Esophagus muscularis mucosa (tissue), 4 donors: ENCODE measurements around the gene LOXL1. TPM values are rescaled to one million over a fixed set of nuclear protein-coding genes. Genes with fewer than 3 reads are reported as not detected.

ENCODE experiments used
- DNase-seq: peaks from one replicate; pipeline ENCODE4 v3.0.0-alpha.2; 2017; ENCODE audit errors: extremely low spot score
- H3K27ac ChIP-seq, 4 donors: fragments of 200-600 bp; sonication (generic); replicated peaks in 1 of 4; 1 replicate in 3 of 4; 2 replicates in 1 of 4; pipeline ENCODE4 v1.5.1; 2016 to 2019; ENCODE audit warnings: mild to moderate bottlenecking in 1 of 4
- H3K27me3 ChIP-seq, 4 donors: fragments of 200-600 bp; sonication (generic); one replicate each; pipeline versions ENCODE4 v1.5.1 to v1.6.0; 2016 to 2019
- H3K36me3 ChIP-seq, 4 donors: fragments of 200-600 bp; sonication (generic); one replicate each; pipeline ENCODE4 v1.5.1; 2016 to 2019
- H3K4me1 ChIP-seq, 4 donors: fragments of 200-600 bp; sonication (generic); one replicate each; pipeline ENCODE4 v1.5.1; 2016 to 2019
- H3K4me3 ChIP-seq, 4 donors: fragments of 200-600 bp; sonication (generic); 1 replicate in 2 of 4; 2 replicates in 2 of 4; pipeline ENCODE4 v1.5.1; 2016 to 2019; ENCODE audit warnings: mild to moderate bottlenecking in 4 of 4, moderate library complexity in 1 of 4
- H3K9me3 ChIP-seq, 4 donors: fragments of 200-600 bp; sonication (generic); 1 replicate in 3 of 4; 2 replicates in 1 of 4; pipeline ENCODE4 v1.5.1; 2016 to 2019
- EP300 ChIP-seq: sonication (generic); formaldehyde crosslinking; IDR thresholded peaks from one replicate; pipeline ENCODE4 v1.6.1; 2017; ENCODE audit warnings: antibody characterized with exemption
- POLR2A ChIP-seq: fragments of 450-650 bp; IDR thresholded peaks from one replicate; pipeline ENCODE4 v1.6.1; 2017; ENCODE audit warnings: antibody characterized with exemption, moderate library complexity, mild to moderate bottlenecking, low read depth
- POLR2AphosphoS5 ChIP-seq, 2 donors: sonication (generic); formaldehyde crosslinking; IDR thresholded peaks; one replicate each; pipeline ENCODE4 v1.6.1; 2017; ENCODE audit warnings: antibody characterized with exemption in 2 of 2
- WGBS: methylation state at CpG from one replicate; pipeline ENCODE4 v1.1.5; 2018; 5-methylcytosine and 5-hydroxymethylcytosine counted together
- intact Hi-C: fragments of 100-400 bp; cut with DNase I; formaldehyde crosslinking; loops from one replicate; pipeline ENCODE4 v1.15.1; 2023
- total RNA-seq, 4 donors: library from RNA; depleted of rRNA; stranded (reverse); fragments of >200 nt; gene quantifications; one replicate each; pipeline versions ENCODE4 v1.1.0 to v1.2.1, GENCODE V29; 2016
- TF ChIP-seq, protein P1 (sequence below), 3 experiments: fragments of 200-600 bp in 2 of 3; fragments of 450-650 bp in 1 of 3; sonication (generic) in 2 of 3; IDR thresholded peaks; one replicate each; pipeline ENCODE4 v1.5.1; 2017 to 2019; ENCODE audit warnings: antibody characterized with exemption in 3 of 3, mild to moderate bottlenecking in 2 of 3, moderate library complexity in 1 of 3

Gene LOXL1
- total RNA-seq, 4 donors from 2014 or later: 19.7 to 84.3 (median 39.1) TPM

DNA sequence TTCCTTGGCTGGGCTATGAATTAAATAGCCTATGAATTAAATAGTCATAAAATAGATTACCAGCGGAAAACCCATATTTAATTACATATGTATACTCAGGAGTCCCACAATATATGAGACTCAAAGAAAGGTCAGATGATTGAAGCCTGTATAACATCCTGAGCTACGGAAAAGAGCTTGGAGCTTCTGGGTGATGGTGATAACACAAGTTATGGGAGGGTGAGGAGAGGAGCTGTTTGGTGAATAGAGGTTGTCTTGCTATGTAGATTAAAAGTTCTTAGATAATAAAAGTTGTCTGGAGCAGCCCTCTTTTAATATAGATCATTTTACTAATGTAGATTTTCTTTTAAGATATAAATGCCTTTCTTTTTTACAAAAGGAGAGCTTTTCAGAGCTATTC is 70.0 kb downstream of the LOXL1 start:
- Histone ChIP-seq H3K4me1 (peaks cover 67 to 92% (median 89%) of the 10 kb centered on the region in 4 donors), H3K27me3 (no peaks in the 10 kb centered on the region), H3K4me3 (peak overlapping the region; percentile 76 to 93 (median 88)), H3K9me3 (no peaks in the 10 kb centered on the region), H3K36me3 (peaks cover 4 to 28% (median 23%) of the 10 kb centered on the region in 4 donors), H3K27ac (peak overlapping the region; percentile 89 to 97 (median 96))
- TF ChIP-seq POLR2A (no peak), EP300 (no peak), POLR2AphosphoS5 (IDR thresholded peaks at IDR 0.05) (no peak)
- TF ChIP-seq, protein P1, sequence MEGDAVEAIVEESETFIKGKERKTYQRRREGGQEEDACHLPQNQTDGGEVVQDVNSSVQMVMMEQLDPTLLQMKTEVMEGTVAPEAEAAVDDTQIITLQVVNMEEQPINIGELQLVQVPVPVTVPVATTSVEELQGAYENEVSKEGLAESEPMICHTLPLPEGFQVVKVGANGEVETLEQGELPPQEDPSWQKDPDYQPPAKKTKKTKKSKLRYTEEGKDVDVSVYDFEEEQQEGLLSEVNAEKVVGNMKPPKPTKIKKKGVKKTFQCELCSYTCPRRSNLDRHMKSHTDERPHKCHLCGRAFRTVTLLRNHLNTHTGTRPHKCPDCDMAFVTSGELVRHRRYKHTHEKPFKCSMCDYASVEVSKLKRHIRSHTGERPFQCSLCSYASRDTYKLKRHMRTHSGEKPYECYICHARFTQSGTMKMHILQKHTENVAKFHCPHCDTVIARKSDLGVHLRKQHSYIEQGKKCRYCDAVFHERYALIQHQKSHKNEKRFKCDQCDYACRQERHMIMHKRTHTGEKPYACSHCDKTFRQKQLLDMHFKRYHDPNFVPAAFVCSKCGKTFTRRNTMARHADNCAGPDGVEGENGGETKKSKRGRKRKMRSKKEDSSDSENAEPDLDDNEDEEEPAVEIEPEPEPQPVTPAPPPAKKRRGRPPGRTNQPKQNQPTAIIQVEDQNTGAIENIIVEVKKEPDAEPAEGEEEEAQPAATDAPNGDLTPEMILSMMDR (IDR thresholded peaks at IDR 0.05): no peak
- WGBS: 48% methylated on average over 2 of the region's 2 CpGs
- DNase-seq: no peak
- intact Hi-C loops: no loop called here

DNA sequence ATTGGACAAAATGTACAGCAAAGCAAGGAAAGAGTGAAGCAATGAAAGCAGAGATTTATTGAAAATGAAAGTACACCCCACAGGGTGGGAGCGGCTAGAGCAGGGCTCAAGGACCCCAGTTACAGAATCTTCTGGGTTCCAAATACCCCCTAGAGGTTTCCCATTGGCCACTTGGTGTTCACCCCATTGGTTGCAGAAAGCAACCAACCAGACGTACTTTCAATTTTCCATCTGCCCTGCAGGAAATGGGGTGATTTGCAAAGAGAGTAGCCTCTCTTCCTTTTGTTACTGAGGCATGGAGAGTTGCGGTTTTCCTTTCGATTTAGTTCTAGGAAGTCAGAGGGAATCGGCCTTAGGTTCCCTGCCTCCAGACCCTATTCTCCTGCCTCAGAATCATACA is 70.7 kb downstream of the LOXL1 start:
- Histone ChIP-seq H3K9me3 (no peaks in the 10 kb centered on the region), H3K4me1 (peaks cover 65 to 89% (median 88%) of the 10 kb centered on the region in 4 donors), H3K36me3 (peaks cover 4 to 35% (median 24%) of the 10 kb centered on the region in 4 donors), H3K27ac (peak overlapping the region; percentile 89 to 97 (median 96)), H3K27me3 (no peaks in the 10 kb centered on the region), H3K4me3 (peak overlapping the region; percentile 76 to 93 (median 88))
- no peak for DNase-seq
- 45% methylated on average over 5 of the region's 5 CpGs for WGBS
- intact Hi-C loops: no loop called here
- TF ChIP-seq POLR2AphosphoS5 (IDR thresholded peaks at IDR 0.05): peak in 1 of 2 donors; percentile 46
- TF ChIP-seq EP300: no peak
- TF ChIP-seq, protein P1 (IDR thresholded peaks at IDR 0.05): peak in 1 of 3 experiments; percentile 4

DNA sequence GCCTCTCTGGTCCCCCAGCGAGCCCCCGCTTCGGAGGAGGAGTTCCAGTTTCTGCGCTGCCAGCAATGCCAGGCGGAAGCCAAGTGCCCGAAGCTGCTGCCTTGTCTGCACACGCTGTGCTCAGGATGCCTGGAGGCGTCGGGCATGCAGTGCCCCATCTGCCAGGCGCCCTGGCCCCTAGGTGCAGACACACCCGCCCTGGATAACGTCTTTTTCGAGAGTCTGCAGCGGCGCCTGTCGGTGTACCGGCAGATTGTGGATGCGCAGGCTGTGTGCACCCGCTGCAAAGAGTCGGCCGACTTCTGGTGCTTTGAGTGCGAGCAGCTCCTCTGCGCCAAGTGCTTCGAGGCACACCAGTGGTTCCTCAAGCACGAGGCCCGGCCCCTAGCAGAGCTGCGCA is 71.7 kb downstream of the LOXL1 start:
- H3K36me3 ChIP-seq: peaks cover 4 to 42% (median 28%) of the 10 kb centered on the region in 4 donors
- no peak overlapping the region for H3K27ac ChIP-seq
- WGBS: 91% methylated on average over 8 of the region's 27 CpGs
- H3K9me3 ChIP-seq: no peaks in the 10 kb centered on the region
- intact Hi-C loops: no loop called here
- no peak for DNase-seq
- TF ChIP-seq, protein P1 (IDR thresholded peaks at IDR 0.05): no peak
- TF ChIP-seq EP300: no peak
- TF ChIP-seq POLR2AphosphoS5 (IDR thresholded peaks at IDR 0.05): no peak
- no peak for TF ChIP-seq POLR2A
- peak overlapping the region in 2 of 4 donors; percentile 2 to 76 for H3K4me3 ChIP-seq
- H3K27me3 ChIP-seq: no peaks in the 10 kb centered on the region
- peaks cover 59 to 83% (median 80%) of the 10 kb centered on the region in 4 donors for H3K4me1 ChIP-seq

Other genes starting within 250 kb of the LOXL1 start
- gene CD276, start 242.1 kb upstream of the LOXL1 start, total RNA-seq: 10 to 100 TPM; 31.8 to 58.1 (median 40.1) TPM
- gene INSYN1, start 173.1 kb upstream of the LOXL1 start, total RNA-seq: 10 to 100 TPM; 12.5 to 27.4 (median 23.8) TPM
- gene TBC1D21, start 52.9 kb upstream of the LOXL1 start, total RNA-seq: not detected
- gene STOML1, start 65.8 kb downstream of the LOXL1 start, total RNA-seq: 10 to 100 TPM in 2 of 4 donors, 1 to 10 TPM in 2; 7.9 to 25.4 (median 14.9) TPM
- gene PML, start 68.3 kb downstream of the LOXL1 start, total RNA-seq: 10 to 100 TPM; 48.0 to 61.6 (median 57.2) TPM
- gene GOLGA6A, start 156.1 kb downstream of the LOXL1 start, total RNA-seq: 1 to 10 TPM in 1 of 4 donors, not detected in 3; 1.2 TPM
- gene ISLR2, start 204.1 kb downstream of the LOXL1 start, total RNA-seq: 1 to 10 TPM in 3 of 4 donors, under 1 TPM in 1; 0.83 to 4.9 (median 1.2) TPM
- gene ISLR, start 247.2 kb downstream of the LOXL1 start, total RNA-seq: 100 to 1,000 TPM in 2 of 4 donors, 10 to 100 TPM in 2; 57.7 to 204 (median 112) TPM